Spleen (tissue), 7 donors: ENCODE data around the gene BCL10.

Source experiments
- POLR2A ChIP-seq, 3 donors: fragments of 450-650 bp; IDR thresholded peaks; one replicate each; pipeline ENCODE4 v1.5.1; 2017; ENCODE audit warnings: antibody characterized with exemption in 3 of 3, mild to moderate bottlenecking in 1 of 3
- POLR2AphosphoS5 ChIP-seq, 3 donors: sonication (generic); formaldehyde crosslinking; IDR thresholded peaks; one replicate each; pipeline ENCODE4 v1.5.1; 2017; ENCODE audit warnings: antibody characterized with exemption in 3 of 3
- TF ChIP-seq, protein P1 (sequence below), 11 experiments: fragments of 200-600 bp in 7 of 11; fragments of 450-650 bp in 4 of 11; sonication (generic) in 4 of 11; IDR thresholded peaks in 8 of 11; conservative IDR thresholded peaks in 3 of 11; 1 replicate in 7 of 11; 2 replicates in 4 of 11; pipeline versions ENCODE4 v1.4.0 to v1.8.0; 2016 to 2021; ENCODE audit warnings: antibody characterized with exemption in 11 of 11, inconsistent platforms in 4 of 11, mild to moderate bottlenecking in 1 of 11
- donor health status: DM: no; HTN: no; CAD: no; lungs with moderate emphysema.
- donor health status: DM: no; HTN: no; CAD: no.
- donor health status: DM: no; HTN: no; CAD: no.

GRCh38 chr1:85229574-85230097 is 46.8 kb downstream of the BCL10 start:
- no peak for TF ChIP-seq POLR2A (IDR thresholded peaks at IDR 0.05)
- TF ChIP-seq, protein P1, sequence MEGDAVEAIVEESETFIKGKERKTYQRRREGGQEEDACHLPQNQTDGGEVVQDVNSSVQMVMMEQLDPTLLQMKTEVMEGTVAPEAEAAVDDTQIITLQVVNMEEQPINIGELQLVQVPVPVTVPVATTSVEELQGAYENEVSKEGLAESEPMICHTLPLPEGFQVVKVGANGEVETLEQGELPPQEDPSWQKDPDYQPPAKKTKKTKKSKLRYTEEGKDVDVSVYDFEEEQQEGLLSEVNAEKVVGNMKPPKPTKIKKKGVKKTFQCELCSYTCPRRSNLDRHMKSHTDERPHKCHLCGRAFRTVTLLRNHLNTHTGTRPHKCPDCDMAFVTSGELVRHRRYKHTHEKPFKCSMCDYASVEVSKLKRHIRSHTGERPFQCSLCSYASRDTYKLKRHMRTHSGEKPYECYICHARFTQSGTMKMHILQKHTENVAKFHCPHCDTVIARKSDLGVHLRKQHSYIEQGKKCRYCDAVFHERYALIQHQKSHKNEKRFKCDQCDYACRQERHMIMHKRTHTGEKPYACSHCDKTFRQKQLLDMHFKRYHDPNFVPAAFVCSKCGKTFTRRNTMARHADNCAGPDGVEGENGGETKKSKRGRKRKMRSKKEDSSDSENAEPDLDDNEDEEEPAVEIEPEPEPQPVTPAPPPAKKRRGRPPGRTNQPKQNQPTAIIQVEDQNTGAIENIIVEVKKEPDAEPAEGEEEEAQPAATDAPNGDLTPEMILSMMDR (IDR thresholded peaks at IDR 0.05 in 8 of 11, conservative IDR thresholded peaks at IDR 0.05 in 3 of 11): no peak
- no peak for TF ChIP-seq POLR2AphosphoS5 (IDR thresholded peaks at IDR 0.05)
